ENCODE measurements around the gene GPX3. TPM values are rescaled to one million over a fixed set of nuclear protein-coding genes. Genes with fewer than 3 reads are reported as not detected.

The GPX3 gene
- total RNA-seq, 1 donor from 2014 or later = 855 TPM

DNA sequence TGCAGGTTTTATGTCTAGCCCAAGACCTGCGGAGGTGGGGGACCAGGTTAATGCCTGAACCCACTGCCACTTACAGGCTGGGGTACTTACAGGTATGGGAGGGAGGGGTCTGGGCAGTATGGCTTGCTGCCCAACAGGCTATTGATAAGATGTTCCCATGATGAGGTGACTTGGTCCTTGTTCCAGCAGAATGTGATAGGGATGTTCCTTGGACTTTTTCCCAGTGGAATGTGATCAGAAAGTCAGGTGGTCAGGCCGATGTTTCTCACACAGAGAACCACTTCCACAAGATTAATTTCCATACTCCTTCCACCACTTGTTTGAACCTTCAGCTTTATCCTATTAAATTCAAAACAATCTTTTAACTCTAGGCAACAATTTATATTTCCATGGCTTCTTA lies 27.0 kb upstream of the GPX3 start:
- Histone ChIP-seq H3K36me3 (no peaks in the 10 kb centered on the region), H3K4me1 (no peaks in the 10 kb centered on the region), H3K27me3 (ENCODE audit: low read depth) (no peaks in the 10 kb centered on the region), H3K4me3 (no peak overlapping the region), H3K9me3 (no peaks in the 10 kb centered on the region), H3K27ac (no peak overlapping the region)
- DNase-seq (no peak), ATAC-seq (no peak)
- TF ChIP-seq, protein P1, sequence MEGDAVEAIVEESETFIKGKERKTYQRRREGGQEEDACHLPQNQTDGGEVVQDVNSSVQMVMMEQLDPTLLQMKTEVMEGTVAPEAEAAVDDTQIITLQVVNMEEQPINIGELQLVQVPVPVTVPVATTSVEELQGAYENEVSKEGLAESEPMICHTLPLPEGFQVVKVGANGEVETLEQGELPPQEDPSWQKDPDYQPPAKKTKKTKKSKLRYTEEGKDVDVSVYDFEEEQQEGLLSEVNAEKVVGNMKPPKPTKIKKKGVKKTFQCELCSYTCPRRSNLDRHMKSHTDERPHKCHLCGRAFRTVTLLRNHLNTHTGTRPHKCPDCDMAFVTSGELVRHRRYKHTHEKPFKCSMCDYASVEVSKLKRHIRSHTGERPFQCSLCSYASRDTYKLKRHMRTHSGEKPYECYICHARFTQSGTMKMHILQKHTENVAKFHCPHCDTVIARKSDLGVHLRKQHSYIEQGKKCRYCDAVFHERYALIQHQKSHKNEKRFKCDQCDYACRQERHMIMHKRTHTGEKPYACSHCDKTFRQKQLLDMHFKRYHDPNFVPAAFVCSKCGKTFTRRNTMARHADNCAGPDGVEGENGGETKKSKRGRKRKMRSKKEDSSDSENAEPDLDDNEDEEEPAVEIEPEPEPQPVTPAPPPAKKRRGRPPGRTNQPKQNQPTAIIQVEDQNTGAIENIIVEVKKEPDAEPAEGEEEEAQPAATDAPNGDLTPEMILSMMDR (IDR thresholded peaks at IDR 0.05) = no peak
- intact Hi-C loops (cut with DNase I) = no loop called here

- no peaks in the 10 kb centered on the region for H3K36me3 ChIP-seq
- no peak overlapping the region for H3K27ac ChIP-seq
- intact Hi-C loops (cut with DNase I) = no loop called here
- no peaks in the 10 kb centered on the region for H3K4me1 ChIP-seq
- TF ChIP-seq, protein P1 (IDR thresholded peaks at IDR 0.05) = no peak
- DNase-seq (no peak), ATAC-seq (no peak)
- no peaks in the 10 kb centered on the region for H3K27me3 ChIP-seq (ENCODE audit: low read depth)
- no peak overlapping the region for H3K4me3 ChIP-seq
- H3K9me3 ChIP-seq = no peaks in the 10 kb centered on the region
Observed at GRCh38 chr5:150993826-150994412, 26.5 kb upstream of the GPX3 start.

DNA sequence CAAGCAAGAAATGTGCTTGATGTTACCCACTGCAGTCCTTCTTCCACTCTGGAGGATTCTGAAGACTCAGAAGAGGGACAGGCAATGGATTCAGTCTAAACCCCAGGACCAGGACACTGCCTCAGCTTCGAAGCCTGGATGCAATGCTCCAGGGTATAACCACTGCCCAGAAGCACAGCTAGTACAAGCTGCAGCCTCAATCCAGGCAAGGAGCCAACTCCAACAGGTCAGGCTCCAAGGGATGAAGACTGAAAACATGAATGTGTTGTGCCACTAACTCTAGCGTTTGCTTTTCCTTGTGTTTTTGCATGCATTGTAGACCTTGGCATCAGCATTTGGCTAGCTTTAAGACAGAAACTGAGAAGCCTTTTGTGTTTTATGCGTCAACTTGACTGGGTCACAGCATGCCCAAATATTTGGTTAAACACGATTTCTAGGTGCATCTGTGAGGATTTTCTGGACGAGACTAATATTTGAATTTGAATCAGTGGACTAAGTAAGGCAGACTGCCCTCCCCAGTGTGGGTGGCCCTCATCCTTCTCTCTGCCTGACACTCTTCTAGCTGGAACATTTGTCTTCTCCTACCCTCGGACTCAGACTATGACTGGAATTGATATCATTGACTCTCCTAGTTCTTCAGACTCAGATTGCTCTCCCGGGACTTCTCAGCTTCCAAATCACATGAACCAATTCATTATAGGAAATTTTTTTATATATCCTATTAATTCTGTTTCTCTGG lies 20.5 kb upstream of the GPX3 start:
- intact Hi-C loops (cut with DNase I) = no loop called here
- ATAC-seq (peak in 1 of 2 donors; percentile 40), DNase-seq (no peak)
- TF ChIP-seq, protein P1 (IDR thresholded peaks at IDR 0.05) = no peak
- Histone ChIP-seq H3K4me1 (peaks cover 23% of the 10 kb centered on the region), H3K9me3 (no peaks in the 10 kb centered on the region), H3K27me3 (ENCODE audit: low read depth) (no peaks in the 10 kb centered on the region), H3K27ac (no peak overlapping the region), H3K36me3 (no peaks in the 10 kb centered on the region), H3K4me3 (no peak overlapping the region)

DNA sequence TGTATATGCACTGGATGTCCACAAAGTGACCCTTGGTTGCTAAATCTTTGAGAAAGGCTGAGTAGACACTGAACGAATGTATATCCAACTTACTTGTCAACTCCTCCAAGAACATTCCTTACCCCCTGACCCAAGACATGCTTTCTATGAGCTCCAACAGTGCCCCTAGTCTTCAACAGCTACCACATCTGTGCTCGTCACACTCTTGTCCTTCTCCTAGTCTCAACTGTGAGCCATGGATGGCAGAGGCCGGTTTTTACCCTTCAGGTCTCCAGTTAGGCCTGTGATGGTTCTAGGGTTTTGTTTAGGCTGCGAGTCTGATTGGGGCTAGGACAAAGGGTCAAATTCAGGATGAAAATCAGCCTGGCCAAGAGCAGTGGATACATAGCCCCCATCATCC lies 19.0 kb upstream of the GPX3 start:
- H3K9me3 ChIP-seq = no peaks in the 10 kb centered on the region
- H3K36me3 ChIP-seq = no peaks in the 10 kb centered on the region
- TF ChIP-seq, protein P1 (IDR thresholded peaks at IDR 0.05) = no peak
- intact Hi-C loops (cut with DNase I) = no loop called here
- no peak overlapping the region for H3K27ac ChIP-seq
- H3K4me1 ChIP-seq = peaks cover 36% of the 10 kb centered on the region
- no peak overlapping the region for H3K4me3 ChIP-seq
- ATAC-seq (no peak), DNase-seq (no peak)
- H3K27me3 ChIP-seq (ENCODE audit: low read depth) = no peaks in the 10 kb centered on the region

- H3K36me3 ChIP-seq = no peaks in the 10 kb centered on the region
- DNase-seq = no peak
- ATAC-seq = peak in 1 of 2 donors; percentile 35
- peaks cover 44% of the 10 kb centered on the region for H3K4me1 ChIP-seq
- no peaks in the 10 kb centered on the region for H3K27me3 ChIP-seq (ENCODE audit: low read depth)
- no peaks in the 10 kb centered on the region for H3K9me3 ChIP-seq
- H3K27ac ChIP-seq = no peak overlapping the region
- no peak overlapping the region for H3K4me3 ChIP-seq
- TF ChIP-seq, protein P1 (IDR thresholded peaks at IDR 0.05) = peak; percentile 58
- intact Hi-C loops (cut with DNase I) = no loop called here
Observed at GRCh38 chr5:151002250-151002649, 18.1 kb upstream of the GPX3 start.
